ENCODE results near the gene NUP93.
"Not testable (repeated sequence)": the region's sequence is repeated elsewhere in the genome, so short reads cannot be mapped to it uniquely, and the experiment has no call there.

The NUP93 gene

GRCh38 chr16:56781528-56781961, 51.6 kb downstream of the NUP93 start:
- DNase-seq: no peak

DNA sequence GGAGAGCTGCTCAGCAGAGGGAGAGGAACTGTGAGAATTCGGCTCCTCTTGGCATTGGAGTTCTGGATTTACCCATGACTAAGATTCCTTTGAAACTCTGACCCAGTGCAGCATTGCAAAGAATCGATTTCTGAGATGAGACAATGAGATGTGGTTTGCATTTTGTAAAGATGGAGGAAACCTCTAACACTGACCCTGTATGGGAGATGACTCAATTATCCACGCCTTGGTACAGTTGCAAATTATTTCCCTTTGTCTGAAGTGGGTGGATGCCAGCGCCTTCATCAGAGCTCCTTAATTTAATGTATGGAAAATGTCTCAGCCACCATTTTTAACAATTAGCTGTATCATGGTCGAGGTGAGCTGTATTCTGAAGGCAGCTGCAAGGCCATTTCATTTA, 53.4 kb downstream of the NUP93 start:
- DNase-seq: no peak

- no peak for DNase-seq
Measured at GRCh38 chr16:56785317-56785716, 55.4 kb downstream of the NUP93 start.

DNA sequence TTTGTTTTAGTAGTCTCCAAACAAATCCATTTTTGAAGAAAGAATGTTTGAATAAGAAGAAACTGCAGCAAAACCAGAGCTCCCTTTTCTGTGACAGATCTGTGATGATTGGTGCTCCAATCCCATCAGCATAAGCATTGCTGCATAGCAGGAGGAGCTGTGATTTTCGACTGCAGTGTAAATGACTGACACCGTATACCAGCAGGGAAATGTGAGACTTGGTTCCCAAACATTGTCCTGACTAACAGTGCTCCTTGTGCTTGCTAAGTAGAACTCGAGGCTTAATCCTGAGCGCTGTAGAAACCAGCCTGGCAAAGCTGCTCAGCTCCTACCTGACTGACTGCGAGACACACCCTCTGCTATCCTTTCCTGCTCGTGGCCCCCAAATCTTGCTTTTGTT, 57.2 kb downstream of the NUP93 start:
- no peak for DNase-seq

- no peak for DNase-seq
Measured at GRCh38 chr16:56788435-56788834, 58.5 kb downstream of the NUP93 start.

DNA sequence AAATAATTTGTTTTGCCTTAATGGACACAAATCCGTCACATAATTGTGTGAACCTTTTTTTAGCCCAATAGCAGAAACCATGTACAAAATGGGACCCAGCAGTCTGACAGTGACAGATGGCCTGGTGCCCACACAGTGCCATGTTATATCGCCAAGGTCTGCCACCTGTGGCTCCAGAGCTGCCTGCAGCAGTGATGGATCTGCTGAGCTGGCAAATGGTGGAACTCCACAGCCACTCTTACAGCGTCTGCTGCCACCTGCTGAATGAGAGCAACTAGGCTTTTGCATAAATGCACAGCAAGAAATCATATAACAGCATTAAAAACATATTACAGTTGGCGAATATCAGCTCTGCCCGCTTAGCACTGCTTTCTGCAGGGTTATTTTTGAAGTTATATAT, 59.4 kb downstream of the NUP93 start:
- DNase-seq: peak; percentile 19

DNA sequence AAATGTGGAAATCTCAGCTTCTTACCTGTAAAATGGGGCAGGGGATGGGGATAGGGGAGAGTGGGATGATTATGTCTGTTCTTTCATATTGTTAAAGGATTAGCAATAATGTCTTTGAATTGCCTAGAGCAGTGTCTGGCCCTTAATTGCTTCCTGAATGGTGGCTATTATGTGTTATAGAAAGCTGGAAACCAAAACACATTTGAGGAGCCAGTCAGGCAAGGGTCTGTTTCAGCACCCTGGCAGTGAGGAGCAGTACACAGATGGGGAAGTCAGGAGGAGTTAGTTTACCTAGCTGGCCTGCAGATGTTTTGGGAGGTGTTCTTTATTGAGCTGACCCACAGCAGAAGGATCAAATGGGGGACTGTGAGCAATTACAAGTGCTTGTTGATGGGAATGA, 63.0 kb downstream of the NUP93 start:
- peak; percentile 30 for DNase-seq

DNA sequence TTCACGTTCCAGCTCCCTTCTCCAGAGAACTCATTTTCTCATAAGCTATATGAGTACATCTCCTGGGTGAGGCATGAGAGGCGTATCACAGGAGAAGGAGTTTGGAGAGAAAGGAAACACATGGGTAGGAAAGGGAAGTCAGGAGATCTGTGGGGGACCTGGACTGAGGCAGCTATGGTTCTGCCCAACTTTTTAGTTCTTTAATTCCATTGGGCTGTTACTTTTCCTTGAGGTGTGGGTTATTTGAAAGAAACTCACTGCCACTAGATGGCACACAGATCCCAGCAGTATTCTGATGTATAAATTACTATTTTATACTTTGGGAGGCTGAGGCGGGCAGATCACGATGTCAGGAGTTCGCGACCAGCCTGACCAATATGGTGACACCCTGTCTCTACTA, 63.6 kb downstream of the NUP93 start:
- no peak for DNase-seq

DNA sequence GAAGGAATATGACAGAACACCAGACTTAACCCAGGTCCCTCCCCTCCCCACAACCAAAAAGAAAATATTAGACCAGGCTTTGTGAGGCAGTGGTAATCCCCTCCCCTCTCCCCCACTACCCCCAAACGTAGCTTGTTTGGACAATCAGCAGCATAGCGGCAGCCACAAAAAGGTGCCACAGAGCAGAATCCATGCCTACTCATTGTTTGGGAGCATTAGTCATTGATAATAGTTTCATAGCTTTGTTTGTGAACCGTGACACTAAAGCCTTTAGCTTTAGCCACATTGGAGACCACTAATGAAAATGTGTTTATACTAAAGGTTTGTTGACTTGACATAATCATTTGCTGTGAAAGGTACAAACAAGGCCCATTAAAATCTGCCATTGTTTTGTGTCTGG, 65.1 kb downstream of the NUP93 start:
- DNase-seq: no peak

GRCh38 chr16:56797038-56797437, 67.1 kb downstream of the NUP93 start:
- DNase-seq: not testable (repeated sequence)

- DNase-seq: no peak
Measured at GRCh38 chr16:56797861-56798260, 67.9 kb downstream of the NUP93 start.

DNA sequence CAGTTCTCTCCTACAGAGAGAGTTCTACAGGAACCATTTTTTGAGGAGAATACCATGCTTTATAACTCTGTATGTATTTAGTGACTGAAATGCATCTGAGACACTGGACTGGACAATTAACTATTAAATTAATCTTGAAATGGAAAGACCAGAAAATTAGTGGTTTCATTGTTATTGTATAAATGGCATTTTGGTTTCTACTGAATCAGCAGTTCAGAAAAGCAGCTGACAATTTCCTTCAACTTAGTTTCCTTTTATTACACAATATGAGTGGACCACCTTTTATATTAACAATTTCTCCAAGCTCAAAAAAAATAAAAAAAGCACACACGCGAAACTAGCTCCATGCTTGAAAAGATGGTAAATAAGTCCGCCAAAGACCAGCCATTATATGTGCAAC, 69.0 kb downstream of the NUP93 start:
- DNase-seq: no peak

- no peak for DNase-seq
Measured at GRCh38 chr16:56800355-56800754, 70.4 kb downstream of the NUP93 start.

DNA sequence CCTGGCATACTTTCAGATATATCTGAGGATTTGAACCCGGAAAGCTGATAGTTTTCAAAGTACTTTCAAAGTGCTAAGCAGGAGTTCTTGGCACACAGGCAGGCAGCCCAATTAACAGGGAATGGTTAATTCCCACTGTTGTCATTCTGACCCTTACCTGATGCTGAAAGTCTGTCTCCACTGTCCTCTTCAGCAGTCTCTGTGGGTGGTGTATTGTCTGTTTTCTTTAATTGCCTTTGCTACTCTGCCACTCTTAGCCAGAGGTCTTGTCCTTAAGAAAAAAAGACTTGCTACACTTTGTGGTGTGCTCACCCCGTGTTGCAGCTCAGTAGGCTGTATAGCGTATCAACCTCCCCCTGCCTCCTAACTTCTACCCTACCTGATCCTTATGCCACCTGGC, 71.8 kb downstream of the NUP93 start:
- DNase-seq: no peak

DNA sequence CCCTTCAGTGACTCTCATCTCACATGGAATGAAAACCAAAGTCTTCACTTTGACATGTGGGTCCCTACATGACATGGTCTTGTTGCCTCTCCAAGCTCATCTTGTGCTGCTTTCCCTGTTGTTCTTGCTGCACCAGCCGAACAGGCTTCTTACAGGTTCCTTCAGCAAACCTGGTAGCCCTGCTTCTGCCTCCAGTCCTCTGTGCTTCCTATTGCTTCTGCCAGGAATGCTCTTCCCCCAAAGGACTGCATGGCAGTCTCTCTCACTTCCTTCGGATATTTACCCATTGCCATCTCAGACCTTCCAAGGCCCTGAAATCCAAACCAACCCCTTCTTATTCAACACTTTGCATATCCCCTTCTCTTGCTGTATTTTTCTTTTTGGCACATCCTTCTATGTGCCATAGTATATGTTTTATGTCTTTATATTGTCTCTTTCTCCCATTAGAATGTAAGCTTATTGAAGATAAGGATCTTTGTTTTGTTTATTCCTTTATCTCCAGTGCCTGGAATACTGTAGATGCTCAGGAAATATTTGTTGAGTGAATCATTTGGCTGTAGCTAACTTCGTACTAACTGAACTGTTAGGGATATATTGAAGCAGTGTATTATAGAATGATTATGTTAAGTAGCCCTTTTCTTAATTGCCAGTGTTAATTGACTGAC, 77.2 kb downstream of the NUP93 start:
- no peak for DNase-seq

DNA sequence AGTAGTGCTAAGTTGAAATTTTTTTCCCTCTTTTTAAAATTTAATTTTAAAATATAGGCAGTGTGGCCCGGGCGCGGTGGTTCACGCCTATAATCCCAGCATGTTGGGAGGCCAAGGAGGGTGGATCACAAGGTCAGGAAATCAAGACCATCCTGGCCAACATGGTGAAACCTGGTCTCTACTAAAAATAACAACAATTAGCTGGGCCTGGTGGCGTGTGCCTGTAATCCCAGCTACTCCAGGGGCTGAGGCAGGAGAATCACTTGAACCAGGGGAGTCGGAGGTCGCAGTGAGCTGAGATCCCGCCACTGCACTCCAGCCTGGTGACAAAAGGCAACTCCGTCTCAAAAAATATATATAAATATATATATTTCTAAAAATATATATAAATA, 77.7 kb downstream of the NUP93 start:
- DNase-seq: not testable (repeated sequence)

DNA sequence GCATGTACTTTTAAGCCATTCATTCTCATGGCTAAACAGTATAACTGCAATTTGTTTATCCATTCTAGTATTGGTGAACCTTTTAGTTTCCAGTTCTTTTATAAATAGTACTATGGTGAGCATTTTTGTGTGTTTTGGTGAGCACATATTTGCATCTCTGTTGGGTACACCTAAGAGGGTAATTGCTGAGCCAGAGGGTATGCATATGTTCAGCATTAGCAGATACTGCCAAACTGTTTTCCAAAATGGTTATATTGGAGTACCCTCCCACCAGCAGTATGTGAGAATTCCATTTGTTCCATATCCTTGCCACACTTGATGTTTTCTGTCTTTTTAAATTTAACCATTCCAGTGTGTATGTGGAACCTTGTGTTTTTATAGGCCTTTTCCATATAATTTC, 81.0 kb downstream of the NUP93 start:
- DNase-seq: no peak

GRCh38 chr16:56811602-56812001, 81.7 kb downstream of the NUP93 start:
- DNase-seq: not testable (repeated sequence)

DNA sequence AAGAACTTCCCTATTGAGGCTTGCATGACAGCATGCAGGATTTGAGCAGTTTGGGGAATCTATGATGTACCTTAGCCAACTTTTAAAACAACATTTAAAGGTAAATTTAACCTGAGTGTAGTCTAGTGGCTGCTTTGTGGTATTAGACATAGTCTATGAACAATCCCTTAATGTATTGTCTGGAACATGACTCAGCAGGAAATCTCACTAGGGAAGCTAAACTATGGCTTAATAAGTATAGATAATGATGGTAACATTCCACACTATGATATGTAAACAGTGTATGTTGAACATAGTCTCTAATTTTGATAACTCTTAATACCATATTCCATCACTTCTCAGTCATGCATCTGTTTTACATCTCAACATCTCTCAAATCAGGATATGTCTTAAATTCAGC, 83.0 kb downstream of the NUP93 start:
- DNase-seq: no peak

- DNase-seq: no peak
Measured at GRCh38 chr16:56814537-56815432, 84.9 kb downstream of the NUP93 start.

GRCh38 chr16:56815721-56816120, 85.8 kb downstream of the NUP93 start:
- no peak for DNase-seq

- DNase-seq: no peak
Measured at GRCh38 chr16:56817056-56817455, 87.1 kb downstream of the NUP93 start.

DNA sequence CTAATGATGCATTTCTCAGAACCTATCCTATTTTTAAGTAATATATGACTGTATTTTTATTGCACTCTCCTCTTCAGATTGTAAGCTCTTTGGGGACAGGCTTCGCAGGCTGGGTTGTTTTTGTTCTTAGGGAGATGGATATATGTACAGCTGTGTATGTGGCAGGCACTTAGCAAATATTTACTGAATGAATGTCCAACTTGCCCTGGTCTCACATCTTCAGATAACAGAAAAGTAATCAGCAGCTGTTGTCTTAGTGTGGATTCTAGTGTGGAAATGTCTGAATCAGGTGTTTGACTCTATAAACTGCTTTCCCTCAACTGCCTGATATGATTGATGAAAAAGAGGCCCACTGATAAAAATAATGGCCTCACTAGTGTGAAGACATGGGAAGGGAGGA, 88.0 kb downstream of the NUP93 start:
- no peak for DNase-seq

- DNase-seq: no peak
Measured at GRCh38 chr16:56823081-56823733, 93.3 kb downstream of the NUP93 start.

Measured in NCI-H1092 treated with DMSO at 0.1 percent for 48 hours (cell line).